ENCODE data around the gene SELP. TPM values are rescaled to one million over a fixed set of nuclear protein-coding genes. Genes with fewer than 3 reads are reported as not detected.

Gene SELP
- total and polyA plus RNA-seq, 2 of the 13 experiments (the other 11 are each of a cell fraction or from before 2014, with no cell fraction given): 0.11 TPM; not detected in 1

DNA sequence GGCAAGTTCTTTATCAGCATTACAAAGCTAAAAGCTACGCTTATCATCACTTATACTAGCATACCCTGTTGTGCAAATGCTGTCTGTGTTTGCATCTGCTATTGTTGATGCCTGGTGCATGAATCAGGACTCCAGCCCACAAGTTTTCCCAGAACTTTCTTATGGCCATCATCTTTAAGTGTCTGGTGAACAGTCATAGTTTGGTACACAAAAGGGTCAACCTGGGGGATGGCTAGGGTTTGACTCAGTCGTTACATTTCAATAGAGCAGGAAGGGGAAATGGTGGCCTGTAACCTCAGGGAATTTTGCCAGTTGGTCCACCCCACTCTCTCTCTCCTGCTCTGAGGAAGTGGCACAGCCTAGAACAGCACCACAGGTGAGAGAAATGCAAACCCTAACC, 46.1 kb upstream of the SELP start:
- H2AFZ ChIP-seq (ENCODE audit: low read length): no peak overlapping the region
- TF ChIP-seq ZNF253 (CRISPR knock-in tag; IDR thresholded peaks at IDR 0.05; ENCODE audit: borderline replicate concordance): no peak
- no peak for TF ChIP-seq PITX1 (CRISPR knock-in tag; IDR thresholded peaks at IDR 0.05)
- TF ChIP-seq POGZ (CRISPR knock-in tag; IDR thresholded peaks at IDR 0.05): no peak
- TF ChIP-seq, protein P1, sequence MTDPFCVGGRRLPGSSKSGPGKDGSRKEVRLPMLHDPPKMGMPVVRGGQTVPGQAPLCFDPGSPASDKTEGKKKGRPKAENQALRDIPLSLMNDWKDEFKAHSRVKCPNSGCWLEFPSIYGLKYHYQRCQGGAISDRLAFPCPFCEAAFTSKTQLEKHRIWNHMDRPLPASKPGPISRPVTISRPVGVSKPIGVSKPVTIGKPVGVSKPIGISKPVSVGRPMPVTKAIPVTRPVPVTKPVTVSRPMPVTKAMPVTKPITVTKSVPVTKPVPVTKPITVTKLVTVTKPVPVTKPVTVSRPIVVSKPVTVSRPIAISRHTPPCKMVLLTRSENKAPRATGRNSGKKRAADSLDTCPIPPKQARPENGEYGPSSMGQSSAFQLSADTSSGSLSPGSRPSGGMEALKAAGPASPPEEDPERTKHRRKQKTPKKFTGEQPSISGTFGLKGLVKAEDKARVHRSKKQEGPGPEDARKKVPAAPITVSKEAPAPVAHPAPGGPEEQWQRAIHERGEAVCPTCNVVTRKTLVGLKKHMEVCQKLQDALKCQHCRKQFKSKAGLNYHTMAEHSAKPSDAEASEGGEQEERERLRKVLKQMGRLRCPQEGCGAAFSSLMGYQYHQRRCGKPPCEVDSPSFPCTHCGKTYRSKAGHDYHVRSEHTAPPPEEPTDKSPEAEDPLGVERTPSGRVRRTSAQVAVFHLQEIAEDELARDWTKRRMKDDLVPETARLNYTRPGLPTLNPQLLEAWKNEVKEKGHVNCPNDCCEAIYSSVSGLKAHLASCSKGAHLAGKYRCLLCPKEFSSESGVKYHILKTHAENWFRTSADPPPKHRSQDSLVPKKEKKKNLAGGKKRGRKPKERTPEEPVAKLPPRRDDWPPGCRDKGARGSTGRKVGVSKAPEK (CRISPR knock-in tag; IDR thresholded peaks at IDR 0.05; ENCODE audit: borderline replicate concordance): no peak
- no peak overlapping the region for H3K4me2 ChIP-seq (ENCODE audit: low read depth, low read length)
- ATAC-seq (no peak), DNase-seq (ENCODE audit: low spot score) (no peak), FAIRE-seq (no peak)
- no peaks in the 10 kb centered on the region for H3K9me3 ChIP-seq (ENCODE audit: low read length)
- no peaks in the 10 kb centered on the region for H3K79me2 ChIP-seq (ENCODE audit: insufficient read depth, low read length)
- H3K36me3 ChIP-seq (replicated peaks in 1 of 2; ENCODE audit: control insufficient read depth in 1 of 2, insufficient read depth in 2 of 2, low read length in 2 of 2): no peaks in the 10 kb centered on the region
- CTCF ChIA-PET (ENCODE audit: low intra/inter-chr PET ratio, low total read pairs): no interaction called here
- H3K27me3 ChIP-seq (ENCODE audit: control insufficient read depth in 1 of 2, insufficient read depth in 2 of 2, low read length in 2 of 2): no peaks in the 10 kb centered on the region; a peak in 2 of 5 replicates
- in situ Hi-C loops (cut with HindIII; ENCODE audit: extremely low pct_ligation_motif_present, low pct_unique_long_range_greater_than_20kb): no loop called here
- no peaks in the 10 kb centered on the region for H4K20me1 ChIP-seq (ENCODE audit: insufficient read depth, low read length)
- no peak overlapping the region for H3K27ac ChIP-seq (ENCODE audit: extremely low read length, insufficient read depth, low read length)
- no peak overlapping the region for H3K9ac ChIP-seq (ENCODE audit: insufficient read depth, low read depth, low read length)
- no peaks in the 10 kb centered on the region for H3K4me1 ChIP-seq (ENCODE audit: insufficient read depth, low read length)
- BruUV-seq (replicated peaks): no TSS peak
- 0% methylated on average over 2 of the region's 2 CpGs for WGBS (ENCODE audit: low lambda C conversion rate)
- POLR2A ChIA-PET: no interaction called here
- intact Hi-C loops (cut with micrococcal nuclease; ENCODE audit: unreplicated experiment): no loop called here
- no peak overlapping the region for H3K4me3 ChIP-seq (replicated peaks in 1 of 3; ENCODE audit: insufficient read depth in 1 of 3, low read depth in 2 of 3, low read length in 3 of 3)

DNA sequence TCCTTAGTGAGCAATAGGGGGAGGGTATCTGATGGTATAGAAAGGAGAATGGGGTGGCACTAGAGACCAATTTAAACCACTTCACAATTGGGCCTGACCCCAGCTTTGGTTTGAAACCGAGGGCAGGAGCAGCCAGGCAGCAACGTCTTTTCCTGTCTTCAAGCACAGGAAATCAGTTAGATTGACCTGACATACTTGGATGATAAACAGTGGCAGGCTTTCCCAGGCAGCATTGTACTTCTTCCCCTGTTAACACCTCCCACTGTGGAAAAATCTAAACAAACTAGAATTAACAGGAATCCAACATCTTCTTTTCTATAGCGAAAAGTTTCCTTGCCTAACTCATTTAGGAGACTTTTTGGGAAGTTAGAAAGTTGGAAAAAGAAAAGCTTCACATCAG, 40.9 kb upstream of the SELP start:
- TF ChIP-seq ZNF547 (CRISPR knock-in tag; IDR thresholded peaks at IDR 0.05): no peak
- no peak for TF ChIP-seq ZNF431 (CRISPR knock-in tag; IDR thresholded peaks at IDR 0.05; ENCODE audit: borderline replicate concordance, low read depth)
- TF ChIP-seq SP5 (CRISPR knock-in tag; IDR thresholded peaks at IDR 0.05; ENCODE audit: borderline replicate concordance, low read depth): no peak
- no peak for TF ChIP-seq CHCHD3 (CRISPR knock-in tag; IDR thresholded peaks at IDR 0.05)
- no peak for TF ChIP-seq DMAP1 (CRISPR knock-in tag; IDR thresholded peaks at IDR 0.05)
- TF ChIP-seq, protein P2, sequence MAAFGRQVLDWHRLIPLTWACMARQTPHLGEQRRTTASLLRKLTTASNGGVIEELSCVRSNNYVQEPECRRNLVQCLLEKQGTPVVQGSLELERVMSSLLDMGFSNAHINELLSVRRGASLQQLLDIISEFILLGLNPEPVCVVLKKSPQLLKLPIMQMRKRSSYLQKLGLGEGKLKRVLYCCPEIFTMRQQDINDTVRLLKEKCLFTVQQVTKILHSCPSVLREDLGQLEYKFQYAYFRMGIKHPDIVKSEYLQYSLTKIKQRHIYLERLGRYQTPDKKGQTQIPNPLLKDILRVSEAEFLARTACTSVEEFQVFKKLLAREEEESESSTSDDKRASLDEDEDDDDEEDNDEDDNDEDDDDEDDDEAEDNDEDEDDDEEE (CRISPR knock-in tag; IDR thresholded peaks at IDR 0.05): no peak
- TF ChIP-seq REL (CRISPR knock-in tag; conservative IDR thresholded peaks at IDR 0.05): no peak
- no peak for TF ChIP-seq ARID2 (CRISPR knock-in tag; IDR thresholded peaks at IDR 0.05; ENCODE audit: borderline replicate concordance)
- TF ChIP-seq SIX4 (CRISPR knock-in tag; IDR thresholded peaks at IDR 0.05): no peak
- TF ChIP-seq KLF13 (CRISPR knock-in tag; IDR thresholded peaks at IDR 0.05): no peak
- no peak for TF ChIP-seq REXO4 (CRISPR knock-in tag; IDR thresholded peaks at IDR 0.05; ENCODE audit: borderline replicate concordance)
- H3K27me3 ChIP-seq (ENCODE audit: control insufficient read depth in 1 of 2, insufficient read depth in 2 of 2, low read length in 2 of 2): no peaks in the 10 kb centered on the region; a peak in 1 of 5 replicates
- in situ Hi-C loops (cut with HindIII; ENCODE audit: extremely low pct_ligation_motif_present, low pct_unique_long_range_greater_than_20kb): no loop called here
- FAIRE-seq (no peak), DNase-seq (ENCODE audit: low spot score) (no peak), ATAC-seq (no peak)
- no peaks in the 10 kb centered on the region for H3K79me2 ChIP-seq (ENCODE audit: insufficient read depth, low read length)
- H3K9ac ChIP-seq (ENCODE audit: insufficient read depth, low read depth, low read length): no peak overlapping the region
- no peak overlapping the region for H3K4me2 ChIP-seq (ENCODE audit: low read depth, low read length)
- intact Hi-C loops (cut with micrococcal nuclease; ENCODE audit: unreplicated experiment): no loop called here
- no peak overlapping the region for H2AFZ ChIP-seq (ENCODE audit: low read length)
- H3K27ac ChIP-seq (ENCODE audit: extremely low read length, insufficient read depth, low read length): no peak overlapping the region
- H3K36me3 ChIP-seq (replicated peaks in 1 of 2; ENCODE audit: control insufficient read depth in 1 of 2, insufficient read depth in 2 of 2, low read length in 2 of 2): no peaks in the 10 kb centered on the region
- BruUV-seq (replicated peaks): no TSS peak
- WGBS (ENCODE audit: low lambda C conversion rate): 11% methylated on average over 3 of the region's 3 CpGs
- H3K4me1 ChIP-seq (ENCODE audit: insufficient read depth, low read length): no peaks in the 10 kb centered on the region
- CTCF ChIA-PET (ENCODE audit: low intra/inter-chr PET ratio, low total read pairs): no interaction called here
- H3K4me3 ChIP-seq (replicated peaks in 1 of 3; ENCODE audit: insufficient read depth in 1 of 3, low read depth in 2 of 3, low read length in 3 of 3): no peak overlapping the region
- POLR2A ChIA-PET: no interaction called here
- no peaks in the 10 kb centered on the region for H4K20me1 ChIP-seq (ENCODE audit: insufficient read depth, low read length)
- H3K9me3 ChIP-seq (ENCODE audit: low read length): no peaks in the 10 kb centered on the region

Data from HepG2 (cell line).